ENCODE results near the gene PIGZ. TPM values are rescaled to one million over a fixed set of nuclear protein-coding genes. Genes with fewer than 3 reads are reported as not detected.

Gene PIGZ
- total RNA-seq, 1 donor from 2014 or later, result 0.63 TPM

DNA sequence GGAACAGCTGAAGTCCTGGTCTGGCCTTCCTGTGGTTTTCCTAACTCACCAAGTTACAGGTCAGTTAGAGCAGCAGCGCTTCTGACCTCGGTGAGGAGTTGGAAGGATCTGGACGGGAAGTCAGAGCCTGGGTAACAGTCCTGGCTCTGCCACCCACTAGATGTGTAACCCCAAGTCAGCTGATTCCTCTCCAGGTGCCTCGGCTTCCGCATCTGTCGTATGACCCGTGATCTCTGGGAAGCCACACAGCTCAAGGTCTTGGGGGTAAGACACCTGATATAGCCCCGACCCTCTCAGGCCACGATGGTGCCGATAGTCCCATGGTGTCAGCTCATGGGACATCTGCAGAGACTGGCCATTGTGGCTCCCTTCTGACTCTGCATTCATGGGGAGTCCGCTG, 8.3 kb upstream of the PIGZ start:
- no peak overlapping the region for H3K4me3 ChIP-seq (ENCODE audit: low read depth, low read length)
- no peak for DNase-seq (ENCODE audit: low read depth)
- TF ChIP-seq CTCF (conservative IDR thresholded peaks at IDR 0.05; ENCODE audit: low read depth, low read length), result no peak

- no peak overlapping the region for H3K4me3 ChIP-seq (ENCODE audit: low read depth, low read length)
- no peak for TF ChIP-seq CTCF (conservative IDR thresholded peaks at IDR 0.05; ENCODE audit: low read depth, low read length)
- DNase-seq (ENCODE audit: low read depth), result no peak
Measured at GRCh38 chr3:196975349-196975748, 6.7 kb upstream of the PIGZ start.

GRCh38 chr3:196974661-196975060, 6.0 kb upstream of the PIGZ start:
- no peak for TF ChIP-seq CTCF (conservative IDR thresholded peaks at IDR 0.05; ENCODE audit: low read depth, low read length)
- DNase-seq (ENCODE audit: low read depth), result no peak
- no peak overlapping the region for H3K4me3 ChIP-seq (ENCODE audit: low read depth, low read length)

GRCh38 chr3:196971094-196971698, 2.6 kb upstream of the PIGZ start:
- no peak for TF ChIP-seq CTCF (conservative IDR thresholded peaks at IDR 0.05; ENCODE audit: low read depth, low read length)
- no peak for DNase-seq (ENCODE audit: low read depth)
- no peak overlapping the region for H3K4me3 ChIP-seq (ENCODE audit: low read depth, low read length)

DNA sequence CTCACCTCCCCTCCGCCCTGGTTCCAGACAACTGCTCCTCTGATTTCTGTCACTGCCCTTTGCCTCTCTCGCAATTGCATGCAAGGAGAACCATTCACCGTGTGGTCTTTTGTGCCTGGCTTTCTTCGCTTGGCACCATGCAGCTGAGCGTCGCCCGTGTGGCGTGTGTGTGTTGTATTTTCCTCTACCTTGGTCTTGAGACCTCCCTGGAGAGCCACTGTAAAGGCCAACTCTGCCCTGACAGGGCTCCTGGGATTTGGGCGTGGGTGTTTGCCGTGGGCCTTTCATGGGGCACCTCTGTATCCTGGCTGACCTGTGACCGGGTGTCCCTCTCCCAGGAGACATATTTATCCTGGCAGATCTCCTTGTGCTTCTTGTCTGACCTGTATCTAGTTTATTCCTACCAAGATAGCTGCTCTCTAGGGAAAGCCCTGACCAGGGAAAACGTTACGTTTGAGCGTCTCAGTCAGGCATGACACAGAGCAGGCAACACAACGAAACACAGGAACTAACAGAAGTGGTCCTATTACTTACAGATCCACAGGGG, 2.0 kb upstream of the PIGZ start:
- DNase-seq (ENCODE audit: low read depth), result no peak
- H3K4me3 ChIP-seq (ENCODE audit: low read depth, low read length), result no peak overlapping the region
- TF ChIP-seq CTCF (conservative IDR thresholded peaks at IDR 0.05; ENCODE audit: low read depth, low read length), result no peak

GRCh38 chr3:196969660-196970546, 1.3 kb upstream of the PIGZ start:
- DNase-seq (ENCODE audit: low read depth), result no peak
- peak overlapping the region; percentile 65 for H3K4me3 ChIP-seq (ENCODE audit: low read depth, low read length)
- peak; percentile 47 for TF ChIP-seq CTCF (conservative IDR thresholded peaks at IDR 0.05; ENCODE audit: low read depth, low read length)

All from epithelial cell of proximal tubule (primary cell).